Endothelial cell of umbilical vein (primary cell): ENCODE results near the gene SPIRE2. TPM values are rescaled to one million over a fixed set of nuclear protein-coding genes. Genes with fewer than 3 reads are reported as not detected.
"Not testable (repeated sequence)": the region's sequence is repeated elsewhere in the genome, so short reads cannot be mapped to it uniquely, and the experiment has no call there.

Experiments used
- BruUV-seq: library from RNA; stranded (reverse); fragments of 400-500 nt; replicated peaks from 2 replicates; lab custom pipeline; 2021; lab: Mats Ljungman, UMichigan
- CTCF ChIA-PET: fragments of 300-600, 350-600 bp; sonication (Branson Sonifier 250); formaldehyde crosslinking; loops from one replicate; lab custom pipeline; 2021; ENCODE audit warnings: antibody characterized with exemption, inconsistent platforms; lab: Charles Lee
- POLR2A ChIA-PET: fragments of 300-600, 350-600 bp; sonication (Branson Sonifier 250); formaldehyde crosslinking; loops from one replicate; lab custom pipeline; 2021; ENCODE audit warnings: antibody characterized with exemption, inconsistent platforms; lab: Charles Lee
- DNase-seq: peaks from one replicate; pipeline ENCODE4 v3.0.0-alpha.2; 2011; ENCODE audit warnings: low read depth, low spot score
- FAIRE-seq: peaks from 2 replicates; lab custom pipeline; 2011; peaks lifted over from hg19 to GRCh38; lab: Jason Lieb, UNC
- H2AFZ ChIP-seq: 2 replicates; pipeline ENCODE4 v1.6.0; 2012; ENCODE audit warnings: low read depth, low read length, control low read depth, inconsistent platforms
- H3K27ac ChIP-seq: 2 replicates; pipeline ENCODE4 v1.5.1; 2011; ENCODE audit warnings: low read depth, mild to moderate bottlenecking, control low read depth, low read length, moderate library complexity; ENCODE audit not compliant: insufficient read depth
- H3K27me3 ChIP-seq, 2 experiments: 2 replicates each; pipeline versions ENCODE4 v1.6.0 to v1.6.1; 2011; ENCODE audit warnings: low read length in 2 of 2, mixed read lengths in 1 of 2; ENCODE audit not compliant: control insufficient read depth in 2 of 2, insufficient read depth in 2 of 2
- H3K36me3 ChIP-seq, 2 experiments: 2 replicates in 1 of 2; 3 replicates in 1 of 2; pipeline ENCODE4 v1.5.1; 2011; ENCODE audit warnings: low read length in 2 of 2, mild to moderate bottlenecking in 1 of 2, moderate library complexity in 1 of 2; ENCODE audit not compliant: control insufficient read depth in 2 of 2, insufficient read depth in 2 of 2; ENCODE audit errors: extremely low read depth in 1 of 2
- H3K4me1 ChIP-seq: 3 replicates; pipeline ENCODE4 v1.5.1; 2011; ENCODE audit warnings: mild to moderate bottlenecking, low read length; ENCODE audit not compliant: control insufficient read depth, insufficient read depth; ENCODE audit errors: extremely low read depth
- H3K4me2 ChIP-seq: 2 replicates; pipeline ENCODE4 v1.6.1; 2011; ENCODE audit warnings: low read length, control low read depth, mixed read lengths; ENCODE audit not compliant: insufficient read depth
- H3K4me3 ChIP-seq, 3 experiments: fragments of 200-600 bp in 1 of 3; sonication (generic), shearing (Covaris generic) in 1 of 3; replicated peaks in 1 of 3; 2 replicates each; pipeline ENCODE4 v1.5.1; 2011 to 2016; ENCODE audit warnings: control low read depth in 3 of 3, low read length in 3 of 3, mild to moderate bottlenecking in 2 of 3, inconsistent platforms in 1 of 3, low read depth in 1 of 3, moderate library complexity in 1 of 3; ENCODE audit not compliant: insufficient read depth in 1 of 3
- H3K79me2 ChIP-seq: 2 replicates; pipeline ENCODE4 v1.6.0; 2012; ENCODE audit warnings: low read length, inconsistent platforms; ENCODE audit not compliant: control insufficient read depth, insufficient read depth
- H3K9ac ChIP-seq: replicated peaks from 2 replicates; pipeline ENCODE3; 2011; ENCODE audit warnings: low read length, control low read depth; ENCODE audit not compliant: insufficient read depth; ENCODE audit errors: extremely low read depth
- H3K9me1 ChIP-seq: replicated peaks from 3 replicates; pipeline ENCODE4 v1.6.0; 2011; ENCODE audit warnings: mild to moderate bottlenecking, low read length; ENCODE audit not compliant: control insufficient read depth, insufficient read depth; ENCODE audit errors: extremely low read depth
- H3K9me3 ChIP-seq: replicated peaks from 2 replicates; pipeline ENCODE4 v1.5.1; 2012; ENCODE audit warnings: low read length, inconsistent platforms; ENCODE audit not compliant: control insufficient read depth, insufficient read depth
- H4K20me1 ChIP-seq: replicated peaks from 2 replicates; pipeline ENCODE3; 2011; ENCODE audit warnings: mild to moderate bottlenecking, low read length; ENCODE audit not compliant: control insufficient read depth, insufficient read depth; ENCODE audit errors: extremely low read depth
- dilution Hi-C: fragments of 300-500 bp; cut with MboI; formaldehyde crosslinking; loops from one replicate; pipeline ENCODE4 v1.15.0; 2019; ENCODE audit warnings: low sequenced_read_pairs; ENCODE audit not compliant: extremely low pct_ligation_motif_present
- intact Hi-C: fragments of 100-400 bp; cut with micrococcal nuclease; formaldehyde crosslinking; loops from one replicate; pipeline ENCODE4 v1.10.0; 2022
- polyA plus RNA-seq, 4 experiments: library from polyadenylated mRNA; depleted of rRNA in 3 of 4; stranded (reverse) in 3 of 4; unstranded in 1 of 4; fragments of >200 nt; gene quantifications; 2 replicates each; pipeline versions ENCODE4 v1.2.1 to v1.2.3, GENCODE V29; 2011 to 2012; ENCODE audit warnings: missing spikeins in 1 of 4
- total RNA-seq: library from RNA; stranded (reverse); gene quantifications from 2 replicates; pipeline ENCODE4 v1.2.3, GENCODE V29; 2021

The SPIRE2 gene
- total and polyA plus RNA-seq, 2 donors (not counting 3 experiments of a cell fraction or from before 2014, with no cell fraction given) = 1.2 to 3.1 TPM

DNA sequence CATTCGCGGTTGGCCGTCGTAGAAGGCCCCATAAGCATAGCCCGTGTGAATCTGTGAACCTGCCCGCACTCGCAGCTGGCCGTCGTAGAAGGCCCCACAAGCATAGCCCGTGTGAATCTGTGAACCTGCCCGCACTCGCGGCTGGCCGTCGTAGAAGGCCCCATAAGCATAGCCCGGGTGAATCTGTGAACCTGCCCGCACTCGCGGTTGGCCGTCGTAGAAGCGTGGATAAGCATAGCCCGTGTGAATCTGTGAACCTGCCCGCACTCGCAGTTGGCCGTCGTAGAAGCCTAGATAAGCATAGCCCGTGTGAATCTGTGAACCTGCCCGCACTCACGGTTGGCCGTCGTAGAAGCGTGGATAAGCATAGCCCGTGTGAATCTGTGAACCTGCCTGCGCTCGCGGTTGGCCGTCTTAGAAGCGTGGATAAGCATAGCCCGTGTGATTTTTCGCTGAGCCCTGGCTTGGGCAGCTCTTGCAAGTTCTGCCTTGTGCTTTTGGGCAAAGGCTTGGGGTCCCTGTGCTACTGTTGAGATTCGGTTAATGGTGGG is 6.6 kb downstream of the SPIRE2 start:
- H3K9ac ChIP-seq, H3K79me2 ChIP-seq, H3K27ac ChIP-seq, H3K4me3 ChIP-seq, CTCF ChIA-PET, H3K27me3 ChIP-seq, POLR2A ChIA-PET, DNase-seq, H3K36me3 ChIP-seq, H3K4me1 ChIP-seq, FAIRE-seq, H3K9me3 ChIP-seq, H4K20me1 ChIP-seq, H3K9me1 ChIP-seq, intact Hi-C loops, H2AFZ ChIP-seq, BruUV-seq, H3K4me2 ChIP-seq, dilution Hi-C loops: not testable (repeated sequence)

DNA sequence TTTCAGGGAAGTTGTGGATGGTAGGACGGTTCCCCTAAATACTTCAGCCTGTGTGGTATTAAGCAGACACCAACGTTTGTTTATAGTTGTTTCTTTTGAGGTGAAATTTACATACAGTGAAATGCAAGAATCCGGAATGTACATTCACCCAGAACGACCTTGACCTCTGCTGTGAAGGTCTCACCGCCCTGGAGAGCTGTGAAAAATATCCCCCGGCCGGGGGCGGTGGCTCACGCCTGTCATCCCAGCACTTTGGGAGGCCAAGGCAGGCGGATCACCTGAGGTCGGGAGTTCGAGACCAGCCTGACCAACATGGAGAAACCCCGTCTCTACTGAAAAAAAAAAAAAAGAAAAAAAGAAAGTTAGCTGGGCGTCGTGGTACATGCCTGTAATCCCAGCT is 8.2 kb downstream of the SPIRE2 start:
- H3K36me3 ChIP-seq, H3K4me2 ChIP-seq, POLR2A ChIA-PET, BruUV-seq, dilution Hi-C loops, DNase-seq, CTCF ChIA-PET, H3K4me3 ChIP-seq, H3K9me3 ChIP-seq, H3K9me1 ChIP-seq, H3K27ac ChIP-seq, H4K20me1 ChIP-seq, H3K27me3 ChIP-seq, H2AFZ ChIP-seq, intact Hi-C loops, H3K79me2 ChIP-seq, H3K9ac ChIP-seq, H3K4me1 ChIP-seq: not testable (repeated sequence)
- peak; percentile 91 for FAIRE-seq
